Measurements from ENCODE around the gene LMTK3. TPM values are rescaled to one million over a fixed set of nuclear protein-coding genes. Genes with fewer than 3 reads are reported as not detected.

LMTK3 gene
- total RNA-seq, 1 donor from 2014 or later: 1.1 TPM

- no peak for DNase-seq
- H3K36me3 ChIP-seq: no peaks in the 10 kb centered on the region
- no peaks in the 10 kb centered on the region for H3K9me3 ChIP-seq (replicated peaks)
- peaks cover 67% of the 10 kb centered on the region for H3K27me3 ChIP-seq (ENCODE audit: low read depth)
- peaks cover 15% of the 10 kb centered on the region for H3K4me1 ChIP-seq
- no peak overlapping the region for H3K27ac ChIP-seq (replicated peaks)
- TF ChIP-seq CTCF (IDR thresholded peaks at IDR 0.05; ENCODE audit: borderline replicate concordance): no peak
- no peak overlapping the region for H3K4me3 ChIP-seq
- intact Hi-C loops (cut with micrococcal nuclease): no loop called here
Measured at GRCh38 chr19:48501494-48502349, 9.9 kb downstream of the LMTK3 start.

GRCh38 chr19:48500830-48501493 is 10.7 kb downstream of the LMTK3 start:
- Histone ChIP-seq H3K27me3 (ENCODE audit: low read depth) (peaks cover 66% of the 10 kb centered on the region), H3K27ac (replicated peaks) (no peak overlapping the region), H3K36me3 (no peaks in the 10 kb centered on the region), H3K4me3 (no peak overlapping the region), H3K4me1 (peaks cover 15% of the 10 kb centered on the region), H3K9me3 (replicated peaks) (no peaks in the 10 kb centered on the region)
- intact Hi-C loops (cut with micrococcal nuclease): no loop called here
- no peak for TF ChIP-seq CTCF (IDR thresholded peaks at IDR 0.05; ENCODE audit: borderline replicate concordance)
- no peak for DNase-seq

- peaks cover 64% of the 10 kb centered on the region for H3K27me3 ChIP-seq (ENCODE audit: low read depth)
- H3K36me3 ChIP-seq: no peaks in the 10 kb centered on the region
- no peak overlapping the region for H3K27ac ChIP-seq (replicated peaks)
- peaks cover 18% of the 10 kb centered on the region for H3K4me1 ChIP-seq
- peak overlapping the region; percentile 42 for H3K4me3 ChIP-seq
- intact Hi-C loops (cut with micrococcal nuclease): no loop called here
- H3K9me3 ChIP-seq (replicated peaks): no peaks in the 10 kb centered on the region
- no peak for DNase-seq
- TF ChIP-seq CTCF (IDR thresholded peaks at IDR 0.05; ENCODE audit: borderline replicate concordance): no peak
Measured at GRCh38 chr19:48499316-48500090, 12.1 kb downstream of the LMTK3 start.

- peaks cover 64% of the 10 kb centered on the region for H3K27me3 ChIP-seq (ENCODE audit: low read depth)
- intact Hi-C loops (cut with micrococcal nuclease): no loop called here
- no peaks in the 10 kb centered on the region for H3K36me3 ChIP-seq
- DNase-seq: no peak
- no peaks in the 10 kb centered on the region for H3K9me3 ChIP-seq (replicated peaks)
- peak overlapping the region; percentile 42 for H3K4me3 ChIP-seq
- TF ChIP-seq CTCF (IDR thresholded peaks at IDR 0.05; ENCODE audit: borderline replicate concordance): no peak
- peaks cover 24% of the 10 kb centered on the region for H3K4me1 ChIP-seq
- H3K27ac ChIP-seq (replicated peaks): no peak overlapping the region
Measured at GRCh38 chr19:48498595-48499311, 12.9 kb downstream of the LMTK3 start.

Data from left ventricle myocardium inferior (tissue), 1 donor.